PC-9 (cell line): ENCODE data around the gene PLEKHG5.

Experiments
- EZH2 ChIP-seq: fragments of 200-600 bp; sonication (generic); IDR thresholded peaks from 2 replicates; pipeline ENCODE4 v1.8.0; 2017; ENCODE audit warnings: antibody characterized with exemption, low read depth
- TF ChIP-seq, protein P1 (sequence below): fragments of 200-600 bp; sonication (generic); conservative IDR thresholded peaks from 2 replicates; pipeline ENCODE4 v1.6.1; 2017; ENCODE audit warnings: mixed run types, antibody characterized with exemption, mild to moderate bottlenecking, moderate library complexity

DNA sequence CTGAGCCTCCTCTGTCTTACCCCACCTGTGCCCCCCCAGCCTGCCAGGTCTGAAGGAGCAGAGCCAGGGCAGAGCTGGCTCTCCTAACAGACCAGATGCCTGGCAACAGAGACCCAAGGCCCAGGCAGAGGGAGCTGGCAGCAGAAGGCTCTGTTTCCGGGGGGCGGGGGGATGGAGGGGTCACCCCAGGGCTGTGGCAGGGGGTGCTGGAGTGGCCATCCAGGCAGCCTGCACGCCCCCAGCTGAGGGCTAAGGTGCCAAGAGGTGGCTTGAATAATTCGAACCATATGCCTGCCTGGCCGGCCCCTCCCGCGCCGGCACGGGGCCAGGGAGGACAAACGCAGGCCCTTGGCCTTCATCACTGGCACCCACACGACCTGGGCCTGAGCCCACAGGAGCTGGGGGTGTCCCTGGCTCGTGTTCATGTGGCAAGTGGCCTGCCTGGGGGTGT is 16.0 kb upstream of the PLEKHG5 start:
- TF ChIP-seq, protein P1, sequence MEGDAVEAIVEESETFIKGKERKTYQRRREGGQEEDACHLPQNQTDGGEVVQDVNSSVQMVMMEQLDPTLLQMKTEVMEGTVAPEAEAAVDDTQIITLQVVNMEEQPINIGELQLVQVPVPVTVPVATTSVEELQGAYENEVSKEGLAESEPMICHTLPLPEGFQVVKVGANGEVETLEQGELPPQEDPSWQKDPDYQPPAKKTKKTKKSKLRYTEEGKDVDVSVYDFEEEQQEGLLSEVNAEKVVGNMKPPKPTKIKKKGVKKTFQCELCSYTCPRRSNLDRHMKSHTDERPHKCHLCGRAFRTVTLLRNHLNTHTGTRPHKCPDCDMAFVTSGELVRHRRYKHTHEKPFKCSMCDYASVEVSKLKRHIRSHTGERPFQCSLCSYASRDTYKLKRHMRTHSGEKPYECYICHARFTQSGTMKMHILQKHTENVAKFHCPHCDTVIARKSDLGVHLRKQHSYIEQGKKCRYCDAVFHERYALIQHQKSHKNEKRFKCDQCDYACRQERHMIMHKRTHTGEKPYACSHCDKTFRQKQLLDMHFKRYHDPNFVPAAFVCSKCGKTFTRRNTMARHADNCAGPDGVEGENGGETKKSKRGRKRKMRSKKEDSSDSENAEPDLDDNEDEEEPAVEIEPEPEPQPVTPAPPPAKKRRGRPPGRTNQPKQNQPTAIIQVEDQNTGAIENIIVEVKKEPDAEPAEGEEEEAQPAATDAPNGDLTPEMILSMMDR: no peak
- TF ChIP-seq EZH2: no peak
